C4-2B (cell line): ENCODE results near the gene SH3BP2.

Experiments used
- H3K27ac ChIP-seq: fragments of 450-650 bp; 2 replicates; pipeline ENCODE4 v1.5.1; 2017
- CTCF ChIP-seq: fragments of 450-650 bp; conservative IDR thresholded peaks from 2 replicates; pipeline ENCODE4 v1.5.1; 2017; ENCODE audit warnings: mild to moderate bottlenecking
- ZFX ChIP-seq: fragments of 450-650 bp; IDR thresholded peaks from 2 replicates; pipeline ENCODE4 v1.6.1; 2017

Gene SH3BP2

DNA sequence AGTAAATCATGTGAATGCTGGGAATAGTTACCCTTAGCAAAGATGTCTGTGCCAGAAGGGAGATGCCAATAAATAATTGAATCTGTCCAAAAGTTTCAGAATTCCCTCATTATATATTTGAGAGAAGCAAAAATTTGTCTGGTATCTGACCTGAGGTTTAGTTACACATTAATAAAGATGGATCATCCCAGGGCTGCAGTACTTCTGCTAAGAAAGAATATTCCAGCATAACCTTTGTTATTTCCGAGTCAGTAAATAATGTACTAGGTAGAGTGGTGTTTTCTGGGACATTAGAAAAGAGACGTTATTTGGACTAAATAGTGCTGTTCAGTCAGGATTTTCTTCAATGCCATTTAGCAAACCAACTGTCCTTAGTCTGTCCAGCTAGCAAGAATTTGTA is 77.2 kb downstream of the SH3BP2 start:
- TF ChIP-seq ZFX (no peak), CTCF (no peak)
- H3K27ac ChIP-seq = no peak overlapping the region

- H3K27ac ChIP-seq = no peak overlapping the region
- TF ChIP-seq CTCF (no peak), ZFX (no peak)
These were observed 78.6 kb downstream of the SH3BP2 start for GRCh38 chr4:2871466-2871865.

- no peak overlapping the region for H3K27ac ChIP-seq
- TF ChIP-seq ZFX (no peak), CTCF (no peak)
These were observed 79.0 kb downstream of the SH3BP2 start for GRCh38 chr4:2871911-2872310.

GRCh38 chr4:2873329-2873728 is 80.4 kb downstream of the SH3BP2 start:
- no peak for TF ChIP-seq CTCF
- no peak for TF ChIP-seq ZFX
- peak overlapping the region; percentile 67 for H3K27ac ChIP-seq

DNA sequence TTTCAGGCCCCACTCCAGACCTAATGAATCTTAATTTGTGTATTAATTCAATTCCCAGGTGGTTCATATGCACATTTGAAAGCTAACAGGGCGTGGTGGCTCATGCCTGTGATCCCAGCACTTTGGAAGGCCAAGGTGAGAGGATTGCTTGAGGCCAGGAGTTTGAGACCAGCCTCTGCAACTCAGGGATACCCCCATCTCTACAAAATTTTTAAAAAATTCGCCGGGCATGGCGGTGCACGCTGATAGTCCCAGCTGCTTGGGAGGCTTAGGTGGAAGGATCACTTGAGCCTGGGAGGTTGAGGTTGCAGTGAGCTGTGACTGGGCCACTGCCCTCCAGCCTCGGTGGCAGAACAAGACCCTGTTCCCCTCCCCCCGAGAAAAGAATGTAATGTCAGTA is 82.0 kb downstream of the SH3BP2 start:
- H3K27ac ChIP-seq = no peak overlapping the region
- TF ChIP-seq ZFX (no peak), CTCF (no peak)

DNA sequence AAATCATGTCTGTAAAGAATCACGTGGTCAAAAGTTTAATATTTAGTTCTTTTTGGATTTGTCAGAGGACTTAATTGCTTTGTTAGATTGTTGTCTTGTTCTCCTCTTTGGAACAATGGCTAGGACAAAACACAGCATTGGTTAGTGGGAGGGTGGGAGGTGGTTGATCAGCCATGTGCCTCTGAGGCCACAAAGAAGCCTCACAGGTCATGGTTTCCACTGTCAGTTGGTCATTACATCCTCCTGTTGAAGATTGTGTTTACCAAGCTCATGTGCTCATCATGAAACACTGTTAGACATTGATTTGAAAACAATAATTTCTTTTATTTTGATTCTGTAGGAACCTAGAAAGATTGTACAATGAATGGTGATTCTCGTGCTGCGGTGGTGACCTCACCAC is 82.7 kb downstream of the SH3BP2 start:
- no peak overlapping the region for H3K27ac ChIP-seq
- no peak for TF ChIP-seq ZFX
- no peak for TF ChIP-seq CTCF

- TF ChIP-seq ZFX (no peak), CTCF (no peak)
- no peak overlapping the region for H3K27ac ChIP-seq
These were observed 85.5 kb downstream of the SH3BP2 start for GRCh38 chr4:2878346-2878745.
